Stomach (tissue), 9 donors: ENCODE measurements around the gene CPVL. TPM values are rescaled to one million over a fixed set of nuclear protein-coding genes. Genes with fewer than 3 reads are reported as not detected.

Experiments
- DNase-seq, 2 donors: peaks; one replicate each; pipeline versions ENCODE4 v3.0.0 to v3.0.0-alpha.2; 2013 to 2019
- H3K27ac ChIP-seq, 5 donors: fragments of 200-600 bp in 4 of 5; sonication (generic) in 4 of 5; one replicate each; pipeline ENCODE4 v1.5.1; 2013 to 2019; ENCODE audit warnings: mild to moderate bottlenecking in 1 of 5, moderate library complexity in 1 of 5
- H3K27me3 ChIP-seq, 3 donors: fragments of 200-600 bp; sonication (generic); one replicate each; pipeline ENCODE4 v1.5.1; 2017 to 2019; ENCODE audit warnings: mixed run types in 1 of 3
- H3K36me3 ChIP-seq, 4 donors: fragments of 200-600 bp; sonication (generic); 1 replicate in 3 of 4; 2 replicates in 1 of 4; pipeline ENCODE4 v1.5.1; 2016 to 2019
- H3K4me1 ChIP-seq, 4 donors: fragments of 200-600 bp; sonication (generic); one replicate each; pipeline ENCODE4 v1.5.1; 2016 to 2019
- H3K4me3 ChIP-seq, 4 donors: fragments of 200-600 bp; sonication (generic) in 3 of 4; one replicate each; pipeline ENCODE4 v1.5.1; 2016 to 2019; ENCODE audit warnings: mild to moderate bottlenecking in 1 of 4
- H3K9me3 ChIP-seq, 4 donors: fragments of 200-600 bp; sonication (generic); one replicate each; pipeline ENCODE4 v1.5.1; 2016 to 2019
- EP300 ChIP-seq: sonication (generic); formaldehyde crosslinking; IDR thresholded peaks from one replicate; pipeline ENCODE4 v1.6.1; 2017; ENCODE audit warnings: antibody characterized with exemption
- POLR2A ChIP-seq, 4 donors: fragments of 450-650 bp; IDR thresholded peaks; one replicate each; pipeline ENCODE4 v1.6.1; 2016; ENCODE audit warnings: antibody characterized with exemption in 4 of 4, control low read depth in 2 of 4, mild to moderate bottlenecking in 1 of 4, moderate library complexity in 1 of 4
- POLR2AphosphoS5 ChIP-seq, 3 donors: sonication (generic); formaldehyde crosslinking; IDR thresholded peaks; one replicate each; pipeline ENCODE4 v1.6.1; 2016; ENCODE audit warnings: antibody characterized with exemption in 3 of 3
- WGBS, 5 donors: extraction: QIAGEN DNeasy Blood & Tissue Kit in 3 of 5; methylation state at CpG; one replicate each; pipeline versions ENCODE4 v1.1.5 to v1.1.7; 2013 to 2018; 5-methylcytosine and 5-hydroxymethylcytosine counted together
- intact Hi-C: fragments of 100-400 bp; cut with DNase I; formaldehyde crosslinking; loops from one replicate; pipeline ENCODE4 v1.15.1; 2023; ENCODE audit warnings: low total_unique reads
- polyA plus RNA-seq, 3 donors: library from polyadenylated mRNA; stranded (reverse); fragments of 200-250 nt; gene quantifications; one replicate each; pipeline ENCODE4 v1.2.3, GENCODE V29; 2013
- total RNA-seq, 5 donors: library from RNA; depleted of rRNA; stranded (reverse); fragments of >200 nt; gene quantifications; one replicate each; pipeline versions ENCODE4 v1.1.0 to v1.2.3, GENCODE V29; 2014 to 2016
- TF ChIP-seq, protein P1 (sequence below), 7 experiments: fragments of 450-650 bp in 4 of 7; fragments of 200-600 bp in 3 of 7; sonication (generic) in 3 of 7; IDR thresholded peaks; one replicate each; pipeline ENCODE4 v1.5.1; 2016 to 2019; ENCODE audit warnings: antibody characterized with exemption in 7 of 7, control low read depth in 2 of 7, mild to moderate bottlenecking in 1 of 7
- donor health status: healthy with polysubstance abuse.
- donor health status: Bipolar disorder and iron deficiency.
- donor health status: healthy.

Gene CPVL
- total and polyA plus RNA-seq, 8 donors: 4.1 to 24.3 (median 17.5) TPM; not detected in 3

DNA sequence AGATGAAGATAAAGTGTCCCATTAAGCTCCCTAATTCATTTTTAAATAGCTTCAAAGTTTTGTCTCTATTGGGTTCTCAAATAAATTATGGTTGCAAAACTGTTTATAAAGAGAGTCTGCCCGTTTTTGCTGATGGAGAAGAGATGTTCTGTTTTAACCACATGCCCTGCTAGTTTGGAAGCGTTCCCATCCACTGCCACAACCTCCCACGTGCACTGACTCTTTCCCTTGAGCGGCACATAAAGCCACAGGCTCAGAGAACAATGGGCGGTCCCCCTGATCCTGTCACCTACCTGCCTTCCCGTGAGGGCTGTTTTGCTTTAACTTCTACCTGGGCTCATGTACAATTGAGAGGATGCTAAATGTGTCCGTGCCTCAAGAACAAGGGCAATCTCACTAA, 65.5 kb downstream of the CPVL start:
- 66 to 76% (median 70%) methylated on average over 7 of the region's 7 CpGs for WGBS, 5 donors
- Histone ChIP-seq H3K4me1 (no peaks in the 10 kb centered on the region), H3K4me3 (no peak overlapping the region), H3K9me3 (no peaks in the 10 kb centered on the region), H3K27ac (no peak overlapping the region), H3K36me3 (no peaks in the 10 kb centered on the region), H3K27me3 (no peaks in the 10 kb centered on the region)
- intact Hi-C loops: no loop called here
- no peak for DNase-seq
- no peak for TF ChIP-seq POLR2A (IDR thresholded peaks at IDR 0.05)

DNA sequence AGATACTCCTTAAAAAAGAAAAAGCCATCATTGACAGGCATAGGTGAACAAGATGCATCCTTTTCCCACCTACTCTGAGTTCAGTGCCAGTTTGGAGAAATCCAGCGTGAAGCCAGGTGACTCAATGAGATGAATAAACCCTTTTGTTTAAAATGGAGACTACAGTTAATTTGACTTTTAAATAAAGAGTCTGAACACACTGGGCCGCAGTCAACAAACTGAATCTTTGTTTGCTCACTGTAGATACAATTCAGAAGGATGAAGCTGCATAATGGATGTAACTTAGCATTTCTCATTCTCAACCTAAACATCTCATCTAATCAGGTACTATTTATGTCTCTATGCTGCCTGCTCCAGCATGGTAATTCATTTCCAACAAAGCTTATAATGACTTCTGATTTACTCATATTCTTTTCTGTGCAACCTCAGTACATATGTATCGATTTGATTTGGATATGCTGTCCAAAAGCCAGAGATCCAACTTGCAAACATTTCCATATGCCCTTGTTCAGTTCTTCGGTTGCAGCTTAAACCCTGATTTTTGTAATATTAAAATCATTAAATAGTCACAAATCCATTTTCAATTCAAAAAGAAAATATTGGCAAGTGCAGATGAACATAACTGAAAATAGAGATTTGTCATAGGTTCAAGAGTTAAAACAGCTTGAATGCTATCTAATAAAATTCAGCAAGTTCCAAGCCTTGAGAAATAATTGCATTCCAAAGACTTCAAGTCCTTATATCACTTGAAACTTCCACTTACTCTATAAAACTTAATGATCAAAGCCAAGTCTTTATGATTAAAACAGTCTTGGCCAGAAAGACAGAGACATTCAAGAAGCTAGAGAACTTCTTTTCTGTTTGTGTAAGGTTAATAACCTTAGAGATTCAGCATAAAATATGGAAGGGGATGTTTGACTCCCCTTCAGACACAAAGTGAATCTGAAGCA, 67.8 kb downstream of the CPVL start:
- WGBS, 5 donors: 79 to 82% (median 80%) methylated on average over 4 of the region's 4 CpGs
- no peaks in the 10 kb centered on the region for H3K27me3 ChIP-seq
- no peaks in the 10 kb centered on the region for H3K36me3 ChIP-seq
- H3K9me3 ChIP-seq: no peaks in the 10 kb centered on the region
- intact Hi-C loops: no loop called here
- no peak for DNase-seq
- TF ChIP-seq POLR2AphosphoS5 (IDR thresholded peaks at IDR 0.05) (no peak), POLR2A (IDR thresholded peaks at IDR 0.05) (no peak), EP300 (no peak)
- TF ChIP-seq, protein P1, sequence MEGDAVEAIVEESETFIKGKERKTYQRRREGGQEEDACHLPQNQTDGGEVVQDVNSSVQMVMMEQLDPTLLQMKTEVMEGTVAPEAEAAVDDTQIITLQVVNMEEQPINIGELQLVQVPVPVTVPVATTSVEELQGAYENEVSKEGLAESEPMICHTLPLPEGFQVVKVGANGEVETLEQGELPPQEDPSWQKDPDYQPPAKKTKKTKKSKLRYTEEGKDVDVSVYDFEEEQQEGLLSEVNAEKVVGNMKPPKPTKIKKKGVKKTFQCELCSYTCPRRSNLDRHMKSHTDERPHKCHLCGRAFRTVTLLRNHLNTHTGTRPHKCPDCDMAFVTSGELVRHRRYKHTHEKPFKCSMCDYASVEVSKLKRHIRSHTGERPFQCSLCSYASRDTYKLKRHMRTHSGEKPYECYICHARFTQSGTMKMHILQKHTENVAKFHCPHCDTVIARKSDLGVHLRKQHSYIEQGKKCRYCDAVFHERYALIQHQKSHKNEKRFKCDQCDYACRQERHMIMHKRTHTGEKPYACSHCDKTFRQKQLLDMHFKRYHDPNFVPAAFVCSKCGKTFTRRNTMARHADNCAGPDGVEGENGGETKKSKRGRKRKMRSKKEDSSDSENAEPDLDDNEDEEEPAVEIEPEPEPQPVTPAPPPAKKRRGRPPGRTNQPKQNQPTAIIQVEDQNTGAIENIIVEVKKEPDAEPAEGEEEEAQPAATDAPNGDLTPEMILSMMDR (IDR thresholded peaks at IDR 0.05): no peak
- H3K27ac ChIP-seq: no peak overlapping the region
- no peak overlapping the region for H3K4me3 ChIP-seq
- no peaks in the 10 kb centered on the region for H3K4me1 ChIP-seq

DNA sequence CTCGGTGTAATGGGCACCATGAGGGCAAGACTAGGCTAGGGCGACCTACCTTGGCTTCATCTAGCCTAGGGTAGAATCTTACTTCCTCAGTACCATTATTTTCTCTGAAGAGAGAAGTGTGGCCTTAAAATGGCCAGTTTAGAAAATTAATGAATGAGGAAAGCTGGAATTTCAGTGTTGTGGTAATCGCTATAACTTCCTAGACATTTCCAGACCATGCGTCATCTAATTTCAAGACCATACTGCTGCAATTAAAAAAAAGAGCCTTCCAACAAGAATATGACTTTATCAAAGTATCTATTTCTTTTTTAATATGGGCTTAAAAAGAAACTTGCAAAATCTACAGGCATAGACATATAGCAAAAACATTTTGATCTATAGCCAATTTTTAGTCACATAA, 68.5 kb downstream of the CPVL start:
- Histone ChIP-seq H3K4me1 (no peaks in the 10 kb centered on the region), H3K27me3 (no peaks in the 10 kb centered on the region), H3K36me3 (no peaks in the 10 kb centered on the region), H3K4me3 (no peak overlapping the region), H3K27ac (no peak overlapping the region), H3K9me3 (no peaks in the 10 kb centered on the region)
- WGBS, 5 donors: 92 to 99% (median 95%) methylated on average over 4 of the region's 4 CpGs
- DNase-seq: no peak
- TF ChIP-seq POLR2AphosphoS5 (IDR thresholded peaks at IDR 0.05): no peak
- no peak for TF ChIP-seq EP300
- TF ChIP-seq POLR2A (IDR thresholded peaks at IDR 0.05): no peak
- TF ChIP-seq, protein P1 (IDR thresholded peaks at IDR 0.05): no peak
- intact Hi-C loops: no loop called here

DNA sequence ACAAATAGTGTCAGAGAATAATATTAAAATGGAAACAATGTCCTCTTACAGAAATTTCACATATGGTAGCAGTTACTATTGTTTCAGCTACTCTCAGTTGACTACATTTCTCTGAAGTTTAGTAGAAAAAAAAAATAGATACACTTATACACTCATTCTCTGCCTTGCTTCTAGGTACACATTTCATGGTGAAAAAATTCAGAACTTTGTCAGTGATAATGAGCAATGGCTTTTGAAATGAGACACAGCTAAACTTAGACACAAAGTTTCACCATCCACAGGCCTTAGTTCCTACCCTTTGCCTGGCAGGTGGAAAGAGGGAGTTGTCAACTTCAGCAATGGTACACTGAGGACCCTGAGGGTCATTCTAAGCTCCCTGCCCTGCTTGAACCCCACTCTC, 69.2 kb downstream of the CPVL start:
- no peak for DNase-seq
- no peak for TF ChIP-seq EP300
- TF ChIP-seq, protein P1 (IDR thresholded peaks at IDR 0.05): no peak
- TF ChIP-seq POLR2A (IDR thresholded peaks at IDR 0.05): no peak
- TF ChIP-seq POLR2AphosphoS5 (IDR thresholded peaks at IDR 0.05): no peak
- intact Hi-C loops: no loop called here
- Histone ChIP-seq H3K36me3 (no peaks in the 10 kb centered on the region), H3K4me3 (no peak overlapping the region), H3K9me3 (no peaks in the 10 kb centered on the region), H3K27me3 (no peaks in the 10 kb centered on the region), H3K27ac (no peak overlapping the region), H3K4me1 (no peaks in the 10 kb centered on the region)

DNA sequence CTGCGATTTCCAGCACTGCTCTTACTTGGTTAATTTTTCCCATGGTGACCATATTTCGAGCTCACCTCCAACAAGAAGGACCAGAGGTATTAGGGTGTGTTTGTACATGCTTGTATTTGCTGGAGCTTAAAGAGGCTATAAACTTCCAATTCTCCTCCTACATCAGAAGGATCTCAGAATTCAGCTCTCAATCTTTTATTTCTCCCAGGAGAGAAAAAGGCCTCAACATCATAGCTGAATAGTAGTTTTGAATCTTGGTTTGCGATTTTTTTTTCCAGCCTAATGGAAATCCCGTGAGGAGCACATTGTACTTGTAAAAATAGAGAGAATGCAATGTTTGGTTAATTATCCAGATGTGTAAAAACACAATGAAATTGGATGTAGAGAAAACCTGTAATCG, 69.7 kb downstream of the CPVL start:
- no peak for TF ChIP-seq POLR2AphosphoS5 (IDR thresholded peaks at IDR 0.05)
- TF ChIP-seq POLR2A (IDR thresholded peaks at IDR 0.05): no peak
- TF ChIP-seq, protein P1 (IDR thresholded peaks at IDR 0.05): no peak
- TF ChIP-seq EP300: no peak
- Histone ChIP-seq H3K9me3 (no peaks in the 10 kb centered on the region), H3K27ac (no peak overlapping the region), H3K4me3 (no peak overlapping the region), H3K36me3 (no peaks in the 10 kb centered on the region), H3K27me3 (no peaks in the 10 kb centered on the region), H3K4me1 (no peaks in the 10 kb centered on the region)
- no peak for DNase-seq
- 85 to 96% (median 93%) methylated on average over 5 of the region's 5 CpGs for WGBS, 5 donors
- intact Hi-C loops: no loop called here
